ENCODE data around the gene PCDHGB6. TPM values are rescaled to one million over a fixed set of nuclear protein-coding genes. Genes with fewer than 3 reads are reported as not detected.

Gene PCDHGB6
- total RNA-seq, 1 experiment from 2014 or later = not detected

- no peaks in the 10 kb centered on the region for H3F3A ChIP-seq (ENCODE audit: insufficient read depth, low read depth)
- no peak within 1 kb of the TSS for H3K4me2 ChIP-seq
- intact Hi-C loops (cut with micrococcal nuclease; ENCODE audit: unreplicated experiment) = no loop called here
- H3K27ac ChIP-seq = no peak within 1 kb of the TSS
- no peaks in the 10 kb centered on the region for H3K9me2 ChIP-seq (ENCODE audit: insufficient read depth)
- H3K36me3 ChIP-seq (ENCODE audit: low read depth) = no peaks in the 10 kb centered on the region
- no peaks in the 10 kb centered on the region for H3K79me2 ChIP-seq (ENCODE audit: low read depth)
- no peak within 1 kb of the TSS for H2AFZ ChIP-seq
- H3K9me3 ChIP-seq (ENCODE audit: insufficient read depth, low read depth) = no peaks in the 10 kb centered on the region
- ChIA-PET CTCF (no interaction called here), POLR2A (ENCODE audit: unreplicated experiment) (no interaction called here)
- H4K20me1 ChIP-seq (ENCODE audit: insufficient read depth) = no peaks in the 10 kb centered on the region
- BruUV-seq (replicated peaks) = no TSS peak
- no peak within 1 kb of the TSS for H3K4me3 ChIP-seq
- DNase-seq = no peak
- TF ChIP-seq, protein P1, sequence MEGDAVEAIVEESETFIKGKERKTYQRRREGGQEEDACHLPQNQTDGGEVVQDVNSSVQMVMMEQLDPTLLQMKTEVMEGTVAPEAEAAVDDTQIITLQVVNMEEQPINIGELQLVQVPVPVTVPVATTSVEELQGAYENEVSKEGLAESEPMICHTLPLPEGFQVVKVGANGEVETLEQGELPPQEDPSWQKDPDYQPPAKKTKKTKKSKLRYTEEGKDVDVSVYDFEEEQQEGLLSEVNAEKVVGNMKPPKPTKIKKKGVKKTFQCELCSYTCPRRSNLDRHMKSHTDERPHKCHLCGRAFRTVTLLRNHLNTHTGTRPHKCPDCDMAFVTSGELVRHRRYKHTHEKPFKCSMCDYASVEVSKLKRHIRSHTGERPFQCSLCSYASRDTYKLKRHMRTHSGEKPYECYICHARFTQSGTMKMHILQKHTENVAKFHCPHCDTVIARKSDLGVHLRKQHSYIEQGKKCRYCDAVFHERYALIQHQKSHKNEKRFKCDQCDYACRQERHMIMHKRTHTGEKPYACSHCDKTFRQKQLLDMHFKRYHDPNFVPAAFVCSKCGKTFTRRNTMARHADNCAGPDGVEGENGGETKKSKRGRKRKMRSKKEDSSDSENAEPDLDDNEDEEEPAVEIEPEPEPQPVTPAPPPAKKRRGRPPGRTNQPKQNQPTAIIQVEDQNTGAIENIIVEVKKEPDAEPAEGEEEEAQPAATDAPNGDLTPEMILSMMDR (conservative IDR thresholded peaks at IDR 0.05) = no peak
- no peak for TF ChIP-seq EZH2 (IDR thresholded peaks at IDR 0.05; ENCODE audit: low read depth)
- H3K4me1 ChIP-seq (replicated peaks; ENCODE audit: insufficient read depth) = no peaks in the 10 kb centered on the region
- peaks cover 49% of the 10 kb centered on the region for H3K27me3 ChIP-seq (ENCODE audit: insufficient read depth, low read depth)
Observed at GRCh38 chr5:141382469-141383294, 25.1 kb upstream of the PCDHGB6 start, which contains the start of gene PCDHGA7. Gene PCDHGA7, plus strand, starts transcription at chr5:141382742. Its CDS starts 158 bp downstream, at chr5:141382900.

GRCh38 chr5:141383345-141383744 lies 24.5 kb upstream of the PCDHGB6 start:
- Histone ChIP-seq H4K20me1 (ENCODE audit: insufficient read depth) (no peaks in the 10 kb centered on the region), H3K9me3 (ENCODE audit: insufficient read depth, low read depth) (no peaks in the 10 kb centered on the region), H3F3A (ENCODE audit: insufficient read depth, low read depth) (no peaks in the 10 kb centered on the region), H3K4me3 (no peak overlapping the region), H3K36me3 (ENCODE audit: low read depth) (no peaks in the 10 kb centered on the region), H3K4me2 (no peak overlapping the region), H3K27me3 (ENCODE audit: insufficient read depth, low read depth) (peaks cover 51% of the 10 kb centered on the region), H3K27ac (no peak overlapping the region), H3K79me2 (ENCODE audit: low read depth) (no peaks in the 10 kb centered on the region), H3K9me2 (ENCODE audit: insufficient read depth) (no peaks in the 10 kb centered on the region), H2AFZ (no peak overlapping the region), H3K4me1 (replicated peaks; ENCODE audit: insufficient read depth) (no peaks in the 10 kb centered on the region)
- intact Hi-C loops (cut with micrococcal nuclease; ENCODE audit: unreplicated experiment) = no loop called here
- DNase-seq = no peak
- BruUV-seq (replicated peaks) = no TSS peak
- ChIA-PET POLR2A (ENCODE audit: unreplicated experiment) (interaction anchor here (0.6 kb wide), 1 partner anchor 135 kb away, joined by 3 read pairs; no protein-coding TSS in a partner anchor), CTCF (no interaction called here)
- no peak for TF ChIP-seq EZH2 (IDR thresholded peaks at IDR 0.05; ENCODE audit: low read depth)
- TF ChIP-seq, protein P1 (conservative IDR thresholded peaks at IDR 0.05) = no peak

DNA sequence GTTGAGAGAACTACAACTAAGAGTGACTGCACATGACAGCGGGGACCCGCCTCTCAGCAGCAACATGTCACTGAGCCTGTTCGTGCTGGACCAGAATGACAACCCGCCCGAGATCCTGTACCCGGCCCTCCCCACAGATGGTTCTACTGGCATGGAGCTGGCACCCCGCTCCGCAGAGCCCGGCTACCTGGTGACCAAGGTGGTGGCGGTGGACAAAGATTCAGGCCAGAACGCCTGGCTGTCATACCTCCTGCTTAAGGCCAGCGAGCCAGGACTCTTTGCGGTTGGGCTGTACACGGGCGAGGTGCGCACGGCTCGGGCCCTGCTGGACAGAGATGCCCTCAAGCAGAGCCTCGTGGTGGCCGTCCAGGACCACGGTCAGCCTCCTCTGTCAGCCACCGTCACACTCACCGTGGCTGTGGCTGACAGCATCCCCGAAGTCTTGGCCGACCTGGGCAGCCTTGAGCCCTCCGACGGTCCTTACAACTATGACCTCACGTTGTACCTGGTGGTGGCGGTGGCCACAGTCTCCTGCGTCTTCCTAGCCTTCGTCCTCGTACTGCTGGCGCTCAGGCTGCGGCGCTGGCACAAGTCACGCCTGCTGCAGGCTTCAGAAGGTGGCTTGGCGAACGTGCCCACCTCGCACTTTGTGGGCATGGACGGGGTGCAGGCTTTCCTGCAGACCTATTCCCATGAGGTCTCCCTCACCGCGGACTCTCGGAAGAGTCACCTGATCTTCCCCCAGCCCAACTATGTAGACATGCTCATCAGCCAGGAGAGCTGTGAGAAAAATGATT lies 23.2 kb upstream of the PCDHGB6 start:
- no peaks in the 10 kb centered on the region for H3F3A ChIP-seq (ENCODE audit: insufficient read depth, low read depth)
- no peaks in the 10 kb centered on the region for H3K9me2 ChIP-seq (ENCODE audit: insufficient read depth)
- H3K36me3 ChIP-seq (ENCODE audit: low read depth) = no peaks in the 10 kb centered on the region
- no peak overlapping the region for H3K4me2 ChIP-seq
- intact Hi-C loops (cut with micrococcal nuclease; ENCODE audit: unreplicated experiment) = no loop called here
- peaks cover 54% of the 10 kb centered on the region for H3K27me3 ChIP-seq (ENCODE audit: insufficient read depth, low read depth)
- H3K27ac ChIP-seq = no peak overlapping the region
- H3K4me3 ChIP-seq = no peak overlapping the region
- H4K20me1 ChIP-seq (ENCODE audit: insufficient read depth) = no peaks in the 10 kb centered on the region
- BruUV-seq (replicated peaks) = no TSS peak
- CTCF ChIA-PET = no interaction called here
- POLR2A ChIA-PET (ENCODE audit: unreplicated experiment) = no interaction called here
- no peak for DNase-seq
- no peaks in the 10 kb centered on the region for H3K79me2 ChIP-seq (ENCODE audit: low read depth)
- no peak overlapping the region; the same call in 1 of the 2 replicates for H2AFZ ChIP-seq
- no peak for TF ChIP-seq EZH2 (IDR thresholded peaks at IDR 0.05; ENCODE audit: low read depth)
- TF ChIP-seq, protein P1 (conservative IDR thresholded peaks at IDR 0.05) = no peak
- no peaks in the 10 kb centered on the region for H3K9me3 ChIP-seq (ENCODE audit: insufficient read depth, low read depth)
- H3K4me1 ChIP-seq (replicated peaks; ENCODE audit: insufficient read depth) = no peaks in the 10 kb centered on the region

Measured in PC-9 (cell line).